ENCODE data around the gene BAMBI. TPM values are rescaled to one million over a fixed set of nuclear protein-coding genes. Genes with fewer than 3 reads are reported as not detected.

BAMBI gene
- total RNA-seq, 1 donor from 2014 or later, result 50.6 TPM

- H3K9me3 Mint-ChIP-seq (ENCODE audit: unreplicated experiment), result no peaks in the 10 kb centered on the region
- peaks cover 15% of the 10 kb centered on the region for H3K4me1 Mint-ChIP-seq (ENCODE audit: low read depth, unreplicated experiment)
- Histone ChIP-seq H4K20me1 (ENCODE audit: insufficient read depth, low read length) (peaks cover 50% of the 10 kb centered on the region), H2AFZ (ENCODE audit: low read depth, low read length) (peak overlapping the region; percentile 59), H3K4me3 (ENCODE audit: insufficient read depth, low read depth, low read length) (peak overlapping the region; percentile 82), H3K4me2 (ENCODE audit: low read length) (peak overlapping the region; percentile 94), H3K9ac (ENCODE audit: low read length) (peak overlapping the region; percentile 85), H3K27me3 (ENCODE audit: insufficient read depth, low read length) (peaks cover 22% of the 10 kb centered on the region), H3K4me1 (ENCODE audit: insufficient read depth, low read length) (peaks cover 20% of the 10 kb centered on the region), H3K36me3 (ENCODE audit: insufficient read depth, low read length) (peaks cover 11% of the 10 kb centered on the region), H3K79me2 (ENCODE audit: insufficient read depth, low read length) (peaks cover 50% of the 10 kb centered on the region), H3K27ac (ENCODE audit: low read depth, low read length) (peak overlapping the region; percentile 57), H3K9me3 (ENCODE audit: insufficient read depth, low read depth, low read length) (no peaks in the 10 kb centered on the region)
- no peaks in the 10 kb centered on the region for H3K27me3 Mint-ChIP-seq (ENCODE audit: low read depth, unreplicated experiment)
- peak overlapping the region; percentile 50 for H3K27ac Mint-ChIP-seq (ENCODE audit: unreplicated experiment)
- peak; percentile 51 for DNase-seq (ENCODE audit: low read depth)
- H3K4me3 Mint-ChIP-seq (ENCODE audit: unreplicated experiment), result peak overlapping the region; percentile 99
- H3K36me3 Mint-ChIP-seq (ENCODE audit: low read depth, unreplicated experiment), result peaks cover 9% of the 10 kb centered on the region
- TF ChIP-seq CTCF (IDR thresholded peaks at IDR 0.05; ENCODE audit: insufficient read depth, low read depth, low read length), result no peak
- TF ChIP-seq EZH2 (IDR thresholded peaks at IDR 0.05; ENCODE audit: insufficient read depth, low read length), result no peak
- FAIRE-seq, result no peak
Measured at GRCh38 chr10:28678687-28679457, 1.6 kb downstream of the BAMBI start.

- Histone ChIP-seq H3K4me2 (ENCODE audit: low read length) (peak overlapping the region; percentile 94), H3K27ac (ENCODE audit: low read depth, low read length) (no peak overlapping the region), H3K36me3 (ENCODE audit: insufficient read depth, low read length) (peaks cover 11% of the 10 kb centered on the region), H3K4me1 (ENCODE audit: insufficient read depth, low read length) (peaks cover 20% of the 10 kb centered on the region), H3K9ac (ENCODE audit: low read length) (peak overlapping the region; percentile 85), H4K20me1 (ENCODE audit: insufficient read depth, low read length) (peaks cover 50% of the 10 kb centered on the region), H3K4me3 (ENCODE audit: insufficient read depth, low read depth, low read length) (peak overlapping the region; percentile 82), H3K9me3 (ENCODE audit: insufficient read depth, low read depth, low read length) (no peaks in the 10 kb centered on the region), H3K27me3 (ENCODE audit: insufficient read depth, low read length) (peaks cover 19% of the 10 kb centered on the region), H3K79me2 (ENCODE audit: insufficient read depth, low read length) (peaks cover 50% of the 10 kb centered on the region), H2AFZ (ENCODE audit: low read depth, low read length) (no peak overlapping the region)
- H3K4me1 Mint-ChIP-seq (ENCODE audit: low read depth, unreplicated experiment), result peaks cover 15% of the 10 kb centered on the region
- DNase-seq (ENCODE audit: low read depth), result no peak
- peak overlapping the region; percentile 9 for H3K27ac Mint-ChIP-seq (ENCODE audit: unreplicated experiment)
- FAIRE-seq, result no peak
- no peaks in the 10 kb centered on the region for H3K27me3 Mint-ChIP-seq (ENCODE audit: low read depth, unreplicated experiment)
- H3K36me3 Mint-ChIP-seq (ENCODE audit: low read depth, unreplicated experiment), result peaks cover 9% of the 10 kb centered on the region
- TF ChIP-seq EZH2 (IDR thresholded peaks at IDR 0.05; ENCODE audit: insufficient read depth, low read length) (no peak), CTCF (IDR thresholded peaks at IDR 0.05; ENCODE audit: insufficient read depth, low read depth, low read length) (peak; percentile 30)
- H3K9me3 Mint-ChIP-seq (ENCODE audit: unreplicated experiment), result no peaks in the 10 kb centered on the region
- H3K4me3 Mint-ChIP-seq (ENCODE audit: unreplicated experiment), result peak overlapping the region; percentile 99
Measured at GRCh38 chr10:28679581-28680357, 2.4 kb downstream of the BAMBI start.

Data from astrocyte (in vitro differentiated cells and primary cell).